ENCODE data around the gene TENM4.

Gene TENM4

DNA sequence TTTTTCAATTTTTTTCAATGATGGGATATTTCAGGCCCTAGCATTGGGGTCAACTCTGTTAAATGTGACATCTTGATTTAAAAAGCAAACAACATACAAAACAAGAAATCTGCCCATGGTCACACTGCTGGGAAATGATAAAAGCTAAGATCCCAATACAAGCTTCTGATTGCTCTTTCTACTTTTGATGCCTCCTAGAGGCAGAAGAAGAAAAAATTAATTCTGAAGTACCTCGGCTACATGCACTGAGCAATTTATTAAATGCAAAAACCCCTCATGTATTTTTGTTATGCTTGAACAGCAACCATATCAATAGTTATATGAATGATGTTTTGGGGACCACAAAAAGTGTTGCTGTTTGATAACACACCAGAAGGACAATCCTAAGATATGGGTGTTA, 524.1 kb downstream of the TENM4 start:
- no peak overlapping the region for H3K9ac ChIP-seq (ENCODE audit: insufficient read length)
- TF ChIP-seq EZH2 (IDR thresholded peaks at IDR 0.05) (no peak), FOXP2 (optimal IDR thresholded peaks at IDR 0.05; ENCODE audit: control extremely low read depth, extremely low read length, insufficient read depth) (no peak), POLR2AphosphoS5 (IDR thresholded peaks at IDR 0.05; ENCODE audit: borderline replicate concordance, low read depth, low read length) (no peak)
- no peaks in the 10 kb centered on the region for H3K36me3 ChIP-seq (ENCODE audit: insufficient read depth, low read length)
- H3K27ac ChIP-seq: no peak overlapping the region
- H3K4me3 ChIP-seq: no peak overlapping the region
- no peak for DNase-seq (ENCODE audit: low read depth, low spot score)
- H3K9me3 ChIP-seq (ENCODE audit: low read depth, low read length): no peaks in the 10 kb centered on the region

DNA sequence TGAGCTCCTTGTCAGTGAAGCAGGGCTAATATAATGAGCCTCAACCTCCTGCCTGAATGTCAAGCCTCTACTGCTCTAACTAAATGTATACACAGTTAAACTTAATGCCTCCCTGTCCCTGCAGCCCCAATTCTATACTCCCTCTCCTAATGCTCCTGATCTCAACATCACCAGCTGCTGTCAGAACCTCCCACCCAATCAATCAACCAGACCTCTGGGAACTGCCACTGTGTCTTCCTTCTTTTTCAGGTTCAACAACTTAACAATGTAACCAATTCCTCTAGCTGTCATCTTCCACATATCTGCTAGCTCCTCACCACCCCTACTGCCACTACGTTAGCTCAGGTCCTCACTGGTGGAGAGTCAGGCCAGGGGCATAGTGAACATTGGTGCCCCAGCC, 526.3 kb downstream of the TENM4 start:
- TF ChIP-seq POLR2AphosphoS5 (IDR thresholded peaks at IDR 0.05; ENCODE audit: borderline replicate concordance, low read depth, low read length) (no peak), EZH2 (IDR thresholded peaks at IDR 0.05) (no peak), FOXP2 (optimal IDR thresholded peaks at IDR 0.05; ENCODE audit: control extremely low read depth, extremely low read length, insufficient read depth) (no peak)
- Histone ChIP-seq H3K27ac (no peak overlapping the region), H3K9ac (ENCODE audit: insufficient read length) (no peak overlapping the region), H3K4me3 (no peak overlapping the region), H3K36me3 (ENCODE audit: insufficient read depth, low read length) (no peaks in the 10 kb centered on the region), H3K9me3 (ENCODE audit: low read depth, low read length) (no peaks in the 10 kb centered on the region)
- DNase-seq (ENCODE audit: low read depth, low spot score): no peak

DNA sequence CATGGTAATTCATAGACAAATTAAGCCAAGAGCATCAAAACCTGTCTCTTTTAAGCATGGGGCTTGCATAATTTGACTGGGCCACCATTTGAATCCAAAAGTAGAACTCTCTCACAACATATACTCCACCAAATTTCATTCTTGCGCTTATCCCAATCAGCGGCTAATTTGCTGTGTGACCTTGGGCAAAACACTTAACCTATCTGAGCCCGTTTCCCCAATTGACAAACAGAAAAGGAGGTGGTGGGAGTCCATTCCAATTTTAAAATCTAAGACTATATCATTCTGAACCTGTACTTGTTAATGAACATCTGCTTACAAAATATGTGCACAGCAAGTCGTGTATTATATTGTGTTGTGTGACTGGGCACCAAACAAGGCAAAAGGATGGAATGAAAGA, 528.1 kb downstream of the TENM4 start:
- TF ChIP-seq FOXP2 (optimal IDR thresholded peaks at IDR 0.05; ENCODE audit: control extremely low read depth, extremely low read length, insufficient read depth): no peak
- no peak for TF ChIP-seq EZH2 (IDR thresholded peaks at IDR 0.05)
- TF ChIP-seq POLR2AphosphoS5 (IDR thresholded peaks at IDR 0.05; ENCODE audit: borderline replicate concordance, low read depth, low read length): no peak
- Histone ChIP-seq H3K36me3 (ENCODE audit: insufficient read depth, low read length) (no peaks in the 10 kb centered on the region), H3K27ac (no peak overlapping the region), H3K9me3 (ENCODE audit: low read depth, low read length) (no peaks in the 10 kb centered on the region), H3K4me3 (no peak overlapping the region), H3K9ac (ENCODE audit: insufficient read length) (no peak overlapping the region)
- no peak for DNase-seq (ENCODE audit: low read depth, low spot score)

DNA sequence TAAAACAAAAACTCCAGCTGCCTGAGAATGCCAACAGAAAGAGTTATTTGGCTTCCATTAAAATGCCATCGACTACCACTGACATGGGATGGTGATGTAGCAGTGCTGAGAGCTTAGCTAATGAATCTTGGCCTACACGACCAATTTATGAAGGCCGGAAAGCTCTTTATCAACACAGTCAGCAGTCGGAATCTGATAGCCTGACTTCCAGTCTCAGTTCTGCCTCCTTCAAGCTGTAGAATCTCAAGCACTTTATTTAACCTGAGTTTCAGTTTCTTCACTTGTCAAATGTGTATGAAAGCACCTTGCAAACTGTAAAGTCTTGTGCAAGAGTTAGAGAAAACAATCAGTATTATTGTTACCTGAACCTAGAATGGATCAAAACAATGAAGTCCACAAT, 530.5 kb downstream of the TENM4 start:
- Histone ChIP-seq H3K9me3 (ENCODE audit: low read depth, low read length) (no peaks in the 10 kb centered on the region), H3K27ac (no peak overlapping the region), H3K36me3 (ENCODE audit: insufficient read depth, low read length) (no peaks in the 10 kb centered on the region), H3K4me3 (no peak overlapping the region), H3K9ac (ENCODE audit: insufficient read length) (no peak overlapping the region)
- TF ChIP-seq FOXP2 (optimal IDR thresholded peaks at IDR 0.05; ENCODE audit: control extremely low read depth, extremely low read length, insufficient read depth) (no peak), POLR2AphosphoS5 (IDR thresholded peaks at IDR 0.05; ENCODE audit: borderline replicate concordance, low read depth, low read length) (no peak), EZH2 (IDR thresholded peaks at IDR 0.05) (no peak)
- no peak for DNase-seq (ENCODE audit: low read depth, low spot score)

DNA sequence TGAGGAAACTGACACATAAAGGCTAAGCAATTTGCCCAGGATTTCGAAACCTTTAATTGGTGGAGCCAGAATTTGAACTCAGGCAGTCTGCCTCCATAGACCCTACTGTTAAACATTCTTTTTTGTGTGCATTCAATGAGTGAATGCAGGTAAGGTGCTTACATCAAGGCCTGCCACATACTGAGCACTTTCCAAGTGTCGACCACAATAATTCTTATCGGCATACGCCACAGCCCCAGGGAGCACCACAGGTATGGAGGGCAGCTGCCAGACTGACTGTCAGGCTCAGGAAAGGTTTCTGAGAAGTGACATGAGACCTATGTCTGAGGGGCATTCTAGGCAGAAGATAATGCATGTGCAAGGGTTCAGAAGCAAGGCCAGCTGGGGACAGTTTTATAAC, 531.4 kb downstream of the TENM4 start:
- no peak for DNase-seq (ENCODE audit: low read depth, low spot score)
- Histone ChIP-seq H3K9me3 (ENCODE audit: low read depth, low read length) (no peaks in the 10 kb centered on the region), H3K36me3 (ENCODE audit: insufficient read depth, low read length) (no peaks in the 10 kb centered on the region), H3K9ac (ENCODE audit: insufficient read length) (no peak overlapping the region), H3K4me3 (no peak overlapping the region), H3K27ac (no peak overlapping the region)
- TF ChIP-seq EZH2 (IDR thresholded peaks at IDR 0.05) (no peak), POLR2AphosphoS5 (IDR thresholded peaks at IDR 0.05; ENCODE audit: borderline replicate concordance, low read depth, low read length) (no peak), FOXP2 (optimal IDR thresholded peaks at IDR 0.05; ENCODE audit: control extremely low read depth, extremely low read length, insufficient read depth) (no peak)

DNA sequence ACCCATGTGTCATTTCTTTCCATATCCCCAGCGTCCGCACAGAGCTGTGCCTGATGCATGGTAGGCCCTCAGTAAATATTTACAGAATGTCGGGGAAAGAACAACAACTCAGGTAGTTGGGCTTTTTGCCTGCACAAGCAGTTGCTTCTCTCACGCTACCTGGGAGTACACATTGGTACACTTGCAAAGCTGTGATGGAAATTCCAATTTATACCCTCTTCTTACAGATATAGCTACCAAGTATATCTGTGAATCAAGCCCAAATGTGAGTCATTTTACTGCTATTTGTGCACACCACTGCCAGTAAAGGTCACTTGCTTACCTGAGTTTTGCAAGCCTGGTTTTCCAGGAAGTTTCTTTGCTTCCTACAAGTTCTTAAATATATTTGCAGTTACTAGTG, 533.2 kb downstream of the TENM4 start:
- no peak for DNase-seq (ENCODE audit: low read depth, low spot score)
- H3K4me3 ChIP-seq: no peak overlapping the region
- H3K9ac ChIP-seq (ENCODE audit: insufficient read length): no peak overlapping the region
- no peak overlapping the region for H3K27ac ChIP-seq
- no peaks in the 10 kb centered on the region for H3K36me3 ChIP-seq (ENCODE audit: insufficient read depth, low read length)
- TF ChIP-seq EZH2 (IDR thresholded peaks at IDR 0.05): no peak
- TF ChIP-seq POLR2AphosphoS5 (IDR thresholded peaks at IDR 0.05; ENCODE audit: borderline replicate concordance, low read depth, low read length): no peak
- TF ChIP-seq FOXP2 (optimal IDR thresholded peaks at IDR 0.05; ENCODE audit: control extremely low read depth, extremely low read length, insufficient read depth): no peak
- H3K9me3 ChIP-seq (ENCODE audit: low read depth, low read length): no peaks in the 10 kb centered on the region

DNA sequence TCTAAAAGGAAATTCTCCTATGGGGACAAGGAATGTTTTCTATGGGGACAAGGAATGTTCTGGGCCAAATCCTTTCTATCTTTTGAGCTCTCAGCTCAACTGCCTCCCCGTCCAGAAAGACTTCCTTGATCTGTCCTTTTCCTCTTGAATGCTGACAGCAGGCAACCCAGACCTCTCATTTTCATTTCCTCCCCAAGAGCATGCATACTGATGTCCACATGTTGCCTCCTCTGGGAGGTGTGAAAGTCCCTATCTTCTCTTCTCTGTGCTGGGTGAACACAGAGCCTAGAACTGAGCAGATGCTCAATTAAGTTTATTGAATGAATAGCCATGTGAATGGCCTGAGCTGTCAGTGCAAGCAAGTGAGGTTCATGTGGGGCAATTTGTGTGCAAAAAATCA, 534.3 kb downstream of the TENM4 start:
- H3K36me3 ChIP-seq (ENCODE audit: insufficient read depth, low read length): no peaks in the 10 kb centered on the region
- H3K27ac ChIP-seq: no peak overlapping the region
- no peak for TF ChIP-seq EZH2 (IDR thresholded peaks at IDR 0.05)
- TF ChIP-seq FOXP2 (optimal IDR thresholded peaks at IDR 0.05; ENCODE audit: control extremely low read depth, extremely low read length, insufficient read depth): no peak
- TF ChIP-seq POLR2AphosphoS5 (IDR thresholded peaks at IDR 0.05; ENCODE audit: borderline replicate concordance, low read depth, low read length): no peak
- no peak overlapping the region for H3K9ac ChIP-seq (ENCODE audit: insufficient read length)
- no peak overlapping the region for H3K4me3 ChIP-seq
- H3K9me3 ChIP-seq (ENCODE audit: low read depth, low read length): no peaks in the 10 kb centered on the region
- DNase-seq (ENCODE audit: low read depth, low spot score): no peak

DNA sequence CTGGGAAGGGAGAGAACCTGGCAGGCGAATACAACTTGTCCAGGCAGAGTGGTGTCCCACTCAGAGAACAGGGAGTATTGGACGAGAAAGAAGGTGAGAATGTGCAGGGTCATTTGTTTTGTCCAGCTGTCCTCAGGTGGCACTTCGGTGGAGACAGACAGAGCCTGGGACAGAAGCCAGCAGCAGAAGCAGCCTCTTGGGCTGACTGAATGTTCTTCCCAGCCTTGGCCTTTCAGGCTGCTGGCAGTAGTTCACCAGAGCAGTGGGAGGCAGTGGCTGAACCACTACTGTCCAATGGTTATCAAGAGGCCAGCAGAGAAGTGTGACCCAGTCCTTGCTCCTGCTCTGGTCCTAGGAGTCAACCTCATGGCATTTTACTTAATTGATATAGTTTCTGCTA, 535.1 kb downstream of the TENM4 start:
- H3K9ac ChIP-seq (ENCODE audit: insufficient read length): no peak overlapping the region
- H3K27ac ChIP-seq: no peak overlapping the region
- DNase-seq (ENCODE audit: low read depth, low spot score): no peak
- H3K9me3 ChIP-seq (ENCODE audit: low read depth, low read length): no peaks in the 10 kb centered on the region
- no peak for TF ChIP-seq EZH2 (IDR thresholded peaks at IDR 0.05)
- TF ChIP-seq POLR2AphosphoS5 (IDR thresholded peaks at IDR 0.05; ENCODE audit: borderline replicate concordance, low read depth, low read length): no peak
- no peak for TF ChIP-seq FOXP2 (optimal IDR thresholded peaks at IDR 0.05; ENCODE audit: control extremely low read depth, extremely low read length, insufficient read depth)
- no peak overlapping the region for H3K4me3 ChIP-seq
- no peaks in the 10 kb centered on the region for H3K36me3 ChIP-seq (ENCODE audit: insufficient read depth, low read length)

DNA sequence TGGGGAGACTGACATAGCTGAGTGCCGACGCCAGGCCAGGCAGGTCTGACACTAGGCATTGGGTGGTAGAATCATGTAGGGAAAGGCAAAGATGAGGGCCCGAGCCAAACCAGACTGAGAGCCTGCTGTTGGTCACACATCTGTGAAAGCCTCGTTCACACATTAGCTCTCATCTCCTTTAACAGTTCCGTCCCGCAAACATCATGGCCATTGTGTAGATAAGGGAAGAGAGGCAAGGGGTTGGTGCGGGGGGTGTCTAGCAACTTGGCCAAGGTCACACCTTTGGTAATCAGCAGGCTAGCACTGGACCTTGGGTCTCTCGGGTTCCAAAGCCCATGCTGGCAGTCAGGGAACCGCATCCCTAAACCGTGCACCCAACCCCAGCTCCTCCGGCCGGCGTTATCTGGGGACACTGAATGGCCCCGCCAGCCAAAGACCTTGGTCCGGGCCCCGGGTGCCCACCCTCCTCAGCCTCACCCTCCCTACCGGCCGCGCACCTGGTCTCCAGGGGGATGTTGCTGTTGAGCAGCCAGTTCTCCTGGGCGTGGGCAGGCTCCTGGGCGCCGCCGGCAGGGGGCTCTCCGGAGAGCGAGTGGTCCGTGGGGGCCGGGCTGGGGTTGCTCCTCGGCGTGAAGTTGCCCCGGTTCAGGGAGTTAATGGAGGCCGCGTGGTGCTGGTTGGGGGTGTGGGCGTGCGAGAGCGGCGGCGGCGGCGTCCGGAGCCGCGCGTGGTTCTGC, 537.9 kb downstream of the TENM4 start:
- Histone ChIP-seq H3K4me3 (no peak overlapping the region), H3K36me3 (ENCODE audit: insufficient read depth, low read length) (no peaks in the 10 kb centered on the region), H3K27ac (no peak overlapping the region), H3K9me3 (ENCODE audit: low read depth, low read length) (no peaks in the 10 kb centered on the region), H3K9ac (ENCODE audit: insufficient read length) (no peak overlapping the region)
- no peak for DNase-seq (ENCODE audit: low read depth, low spot score)
- TF ChIP-seq FOXP2 (optimal IDR thresholded peaks at IDR 0.05; ENCODE audit: control extremely low read depth, extremely low read length, insufficient read depth) (no peak), EZH2 (IDR thresholded peaks at IDR 0.05) (no peak), POLR2AphosphoS5 (IDR thresholded peaks at IDR 0.05; ENCODE audit: borderline replicate concordance, low read depth, low read length) (no peak)
